Colonic mucosa (tissue), 4 donors: ENCODE measurements around the gene NTM. TPM values are rescaled to one million over a fixed set of nuclear protein-coding genes. Genes with fewer than 3 reads are reported as not detected.

Source experiments
- DNase-seq: peaks from one replicate; pipeline ENCODE4 v3.0.0-alpha.2; 2020
- H3K27ac ChIP-seq: fragments of 200-600 bp; one replicate; pipeline ENCODE4 v1.8.0; 2021
- H3K27me3 ChIP-seq: fragments of 200-600 bp; one replicate; pipeline ENCODE4 v1.8.0; 2021
- H3K36me3 ChIP-seq: fragments of 200-600 bp; one replicate; pipeline ENCODE4 v1.8.0; 2021
- H3K4me1 ChIP-seq: fragments of 200-600 bp; one replicate; pipeline ENCODE4 v1.8.0; 2021; ENCODE audit warnings: mild to moderate bottlenecking
- H3K4me3 ChIP-seq: fragments of 200-600 bp; one replicate; pipeline ENCODE4 v1.8.0; 2021
- H3K9ac ChIP-seq, 2 donors: one replicate each; pipeline ENCODE4 v1.7.0; 2013; ENCODE audit warnings: control low read depth in 2 of 2, low read depth in 2 of 2, low read length in 2 of 2
- H3K9me3 ChIP-seq: fragments of 200-600 bp; one replicate; pipeline ENCODE4 v1.8.0; 2021
- intact Hi-C: fragments of 100-400 bp; cut with DNase I; formaldehyde crosslinking; loops from one replicate; pipeline ENCODE4 v1.14.1; 2022
- total RNA-seq, 2 donors: library from RNA; stranded (reverse); fragmentation: NEBNext Ultra II Directional in 1 of 2; extraction: Animal tissue kit (Norgen Biotek cat#: 25700) in 1 of 2; gene quantifications; one replicate each; pipeline ENCODE4 v1.2.1, GENCODE V29; 2021
- TF ChIP-seq, protein P1 (sequence below): fragments of 200-600 bp; IDR thresholded peaks from one replicate; pipeline ENCODE4 v1.8.0; 2022; ENCODE audit warnings: antibody characterized with exemption, mild to moderate bottlenecking
- donor health status: healthy.
- donor health status: DM: no; HTN: no; CAD: no.
- donor health status: DM: no; HTN: no; CAD: no.

Gene NTM
- total RNA-seq, 2 donors from 2014 or later = 1.6 to 2.8 TPM

GRCh38 chr11:131658414-131658813 is 288.0 kb downstream of the NTM start:
- no peak overlapping the region for H3K27ac ChIP-seq
- intact Hi-C loops = no loop called here
- DNase-seq = no peak
- no peaks in the 10 kb centered on the region for H3K4me1 ChIP-seq
- no peak overlapping the region for H3K9ac ChIP-seq
- TF ChIP-seq, protein P1, sequence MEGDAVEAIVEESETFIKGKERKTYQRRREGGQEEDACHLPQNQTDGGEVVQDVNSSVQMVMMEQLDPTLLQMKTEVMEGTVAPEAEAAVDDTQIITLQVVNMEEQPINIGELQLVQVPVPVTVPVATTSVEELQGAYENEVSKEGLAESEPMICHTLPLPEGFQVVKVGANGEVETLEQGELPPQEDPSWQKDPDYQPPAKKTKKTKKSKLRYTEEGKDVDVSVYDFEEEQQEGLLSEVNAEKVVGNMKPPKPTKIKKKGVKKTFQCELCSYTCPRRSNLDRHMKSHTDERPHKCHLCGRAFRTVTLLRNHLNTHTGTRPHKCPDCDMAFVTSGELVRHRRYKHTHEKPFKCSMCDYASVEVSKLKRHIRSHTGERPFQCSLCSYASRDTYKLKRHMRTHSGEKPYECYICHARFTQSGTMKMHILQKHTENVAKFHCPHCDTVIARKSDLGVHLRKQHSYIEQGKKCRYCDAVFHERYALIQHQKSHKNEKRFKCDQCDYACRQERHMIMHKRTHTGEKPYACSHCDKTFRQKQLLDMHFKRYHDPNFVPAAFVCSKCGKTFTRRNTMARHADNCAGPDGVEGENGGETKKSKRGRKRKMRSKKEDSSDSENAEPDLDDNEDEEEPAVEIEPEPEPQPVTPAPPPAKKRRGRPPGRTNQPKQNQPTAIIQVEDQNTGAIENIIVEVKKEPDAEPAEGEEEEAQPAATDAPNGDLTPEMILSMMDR = no peak
- no peaks in the 10 kb centered on the region for H3K27me3 ChIP-seq
- no peaks in the 10 kb centered on the region for H3K36me3 ChIP-seq
- no peak overlapping the region for H3K4me3 ChIP-seq
- no peaks in the 10 kb centered on the region for H3K9me3 ChIP-seq

DNA sequence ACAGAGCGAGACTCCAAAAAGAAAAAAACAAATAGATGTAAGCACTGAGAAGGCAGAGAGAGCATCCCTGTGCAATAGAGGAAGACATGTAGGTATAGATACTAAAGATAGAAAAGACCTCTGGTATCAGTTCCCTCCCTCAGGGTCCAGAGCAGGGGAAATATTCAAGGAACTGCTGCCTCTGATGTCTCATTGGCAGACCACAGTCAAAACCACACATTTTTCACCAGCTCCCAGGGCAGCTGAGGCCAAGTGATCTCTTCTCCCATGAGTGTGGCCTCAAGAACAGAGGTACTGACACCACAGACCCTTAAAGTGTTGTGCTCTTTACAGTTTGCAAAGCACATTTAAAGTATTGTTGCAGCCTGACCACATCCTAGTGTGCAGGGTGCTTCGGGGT is 288.5 kb downstream of the NTM start:
- Histone ChIP-seq H3K27me3 (no peaks in the 10 kb centered on the region), H3K27ac (no peak overlapping the region), H3K9me3 (no peaks in the 10 kb centered on the region), H3K9ac (no peak overlapping the region), H3K4me1 (no peaks in the 10 kb centered on the region), H3K36me3 (no peaks in the 10 kb centered on the region), H3K4me3 (no peak overlapping the region)
- TF ChIP-seq, protein P1 = no peak
- no peak for DNase-seq
- intact Hi-C loops = no loop called here

- Histone ChIP-seq H3K4me1 (no peaks in the 10 kb centered on the region), H3K4me3 (no peak overlapping the region), H3K27ac (no peak overlapping the region), H3K36me3 (no peaks in the 10 kb centered on the region), H3K27me3 (no peaks in the 10 kb centered on the region), H3K9me3 (no peaks in the 10 kb centered on the region), H3K9ac (no peak overlapping the region)
- intact Hi-C loops = no loop called here
- no peak for DNase-seq
- TF ChIP-seq, protein P1 = no peak
These were observed 289.5 kb downstream of the NTM start for GRCh38 chr11:131659931-131660330.

DNA sequence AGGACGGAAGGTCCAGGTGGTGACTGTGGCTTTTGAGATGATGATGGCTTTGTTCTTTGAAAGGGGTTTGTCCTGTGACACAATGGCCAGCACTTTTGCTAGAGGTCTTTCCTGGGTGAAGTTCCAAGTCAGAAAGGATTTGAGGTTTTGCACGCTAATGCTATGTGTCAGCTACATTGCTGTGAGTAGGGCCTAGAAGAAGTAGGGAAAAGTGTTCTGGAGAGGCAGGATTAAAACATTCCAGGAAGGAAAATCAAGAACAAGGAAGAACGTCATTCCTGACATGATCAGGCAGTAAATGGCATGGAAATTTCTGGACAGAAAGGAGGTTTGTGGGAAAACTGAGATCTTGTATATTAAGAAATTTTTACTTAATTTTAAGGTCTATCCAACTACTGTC is 290.7 kb downstream of the NTM start:
- Histone ChIP-seq H3K27ac (no peak overlapping the region), H3K4me1 (no peaks in the 10 kb centered on the region), H3K4me3 (no peak overlapping the region), H3K9me3 (no peaks in the 10 kb centered on the region), H3K27me3 (no peaks in the 10 kb centered on the region), H3K9ac (no peak overlapping the region), H3K36me3 (no peaks in the 10 kb centered on the region)
- no peak for DNase-seq
- intact Hi-C loops = no loop called here
- TF ChIP-seq, protein P1 = no peak

GRCh38 chr11:131662317-131662972 is 292.0 kb downstream of the NTM start:
- H3K4me1 ChIP-seq = no peaks in the 10 kb centered on the region
- H3K9ac ChIP-seq = no peak overlapping the region
- no peaks in the 10 kb centered on the region for H3K9me3 ChIP-seq
- H3K27ac ChIP-seq = no peak overlapping the region
- no peaks in the 10 kb centered on the region for H3K27me3 ChIP-seq
- H3K36me3 ChIP-seq = no peaks in the 10 kb centered on the region
- DNase-seq = no peak
- intact Hi-C loops = no loop called here
- TF ChIP-seq, protein P1 = no peak
- H3K4me3 ChIP-seq = no peak overlapping the region
